Transverse colon (tissue), 3 donors: Measurements from ENCODE around the gene CCL17.

Source experiments
- POLR2A ChIP-seq: fragments of 450-650 bp; IDR thresholded peaks from one replicate; pipeline ENCODE4 v1.6.1; 2016; ENCODE audit warnings: antibody characterized with exemption, mild to moderate bottlenecking, moderate library complexity
- TF ChIP-seq, protein P1 (sequence below), 5 experiments: fragments of 200-600 bp in 3 of 5; fragments of 450-650 bp in 2 of 5; sonication (generic) in 3 of 5; IDR thresholded peaks; 1 replicate in 2 of 5; 2 replicates in 3 of 5; pipeline ENCODE4 v1.5.1; 2016 to 2017; ENCODE audit warnings: antibody characterized with exemption in 5 of 5, inconsistent platforms in 3 of 5, mild to moderate bottlenecking in 2 of 5, moderate library complexity in 1 of 5

DNA sequence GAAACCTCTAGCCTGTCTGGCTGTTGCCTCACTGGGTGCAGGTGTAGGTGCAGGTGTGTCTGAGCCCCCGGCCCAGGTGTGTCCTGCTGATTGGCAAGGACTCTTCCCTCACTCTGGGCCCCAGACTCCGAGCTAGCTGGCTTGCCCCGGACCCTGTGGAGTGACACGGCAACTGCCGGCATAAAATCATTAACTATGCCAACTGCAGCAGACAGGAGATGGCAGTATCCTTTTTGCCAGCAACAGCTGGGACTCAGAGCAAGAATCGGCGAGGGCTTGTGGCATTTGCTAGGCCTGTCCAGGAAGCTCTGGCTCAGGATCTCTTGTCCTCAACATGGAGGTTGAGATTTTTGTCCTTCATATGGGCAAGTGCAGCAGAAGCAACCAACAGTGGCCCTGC is 21.8 kb downstream of the CCL17 start:
- TF ChIP-seq, protein P1, sequence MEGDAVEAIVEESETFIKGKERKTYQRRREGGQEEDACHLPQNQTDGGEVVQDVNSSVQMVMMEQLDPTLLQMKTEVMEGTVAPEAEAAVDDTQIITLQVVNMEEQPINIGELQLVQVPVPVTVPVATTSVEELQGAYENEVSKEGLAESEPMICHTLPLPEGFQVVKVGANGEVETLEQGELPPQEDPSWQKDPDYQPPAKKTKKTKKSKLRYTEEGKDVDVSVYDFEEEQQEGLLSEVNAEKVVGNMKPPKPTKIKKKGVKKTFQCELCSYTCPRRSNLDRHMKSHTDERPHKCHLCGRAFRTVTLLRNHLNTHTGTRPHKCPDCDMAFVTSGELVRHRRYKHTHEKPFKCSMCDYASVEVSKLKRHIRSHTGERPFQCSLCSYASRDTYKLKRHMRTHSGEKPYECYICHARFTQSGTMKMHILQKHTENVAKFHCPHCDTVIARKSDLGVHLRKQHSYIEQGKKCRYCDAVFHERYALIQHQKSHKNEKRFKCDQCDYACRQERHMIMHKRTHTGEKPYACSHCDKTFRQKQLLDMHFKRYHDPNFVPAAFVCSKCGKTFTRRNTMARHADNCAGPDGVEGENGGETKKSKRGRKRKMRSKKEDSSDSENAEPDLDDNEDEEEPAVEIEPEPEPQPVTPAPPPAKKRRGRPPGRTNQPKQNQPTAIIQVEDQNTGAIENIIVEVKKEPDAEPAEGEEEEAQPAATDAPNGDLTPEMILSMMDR (IDR thresholded peaks at IDR 0.05), result no peak
- TF ChIP-seq POLR2A, result no peak
